GM12878 (cell line): ENCODE measurements around the gene ENDOD1. TPM values are rescaled to one million over a fixed set of nuclear protein-coding genes. Genes with fewer than 3 reads are reported as not detected.

Experiments
- ATAC-seq: fragments of 200-7000 bp; cut with Tn5 transposase; 3 replicates; pipeline ENCODE4 v1.9.1; 2020; ENCODE audit warnings: mild to moderate bottlenecking, moderate library complexity
- BruUV-seq: library from RNA; stranded (reverse); fragments of 400-500 nt; replicated peaks from 2 replicates; lab custom pipeline; 2021; lab: Mats Ljungman, UMichigan
- CTCF ChIA-PET: fragments of 300-600 bp; sonication (Branson Sonifier 250); formaldehyde crosslinking; extraction: SDS; loops from one replicate; lab custom pipeline; 2021; ENCODE audit warnings: inconsistent platforms; lab: Yijun Ruan, JAX
- POLR2A ChIA-PET: fragments of 350-600 bp; formaldehyde crosslinking; extraction: SDS; loops from one replicate; lab custom pipeline; 2021; ENCODE audit warnings: inconsistent platforms; lab: Charles Lee
- RAD21 ChIA-PET: fragments of 300-600 bp; sonication (Branson Sonifier 250); formaldehyde crosslinking; loops from one replicate; lab custom pipeline; 2023; ENCODE audit warnings: antibody characterized with exemption; ENCODE audit not compliant: unreplicated experiment; lab: Charles Lee
- SMC1A ChIA-PET: fragments of 300-600 bp; sonication (Branson Sonifier 250); formaldehyde crosslinking; loops from one replicate; lab custom pipeline; 2023; ENCODE audit not compliant: unreplicated experiment, uncharacterized antibody; lab: Charles Lee
- DNase-seq: peaks from one replicate; pipeline ENCODE4 v3.0.0-alpha.2; 2011; ENCODE audit warnings: low read depth, low spot score
- FAIRE-seq: peaks from 3 replicates; lab custom pipeline; 2011; peaks lifted over from hg19 to GRCh38; lab: Jason Lieb, UNC
- H2AFZ ChIP-seq: 2 replicates; pipeline ENCODE4 v1.6.0; 2011; ENCODE audit warnings: low read depth, low read length, control low read depth; ENCODE audit not compliant: control insufficient read depth
- H3K27ac ChIP-seq: 2 replicates; pipeline ENCODE4 v1.5.1; 2011; ENCODE audit warnings: control low read depth; ENCODE audit not compliant: control insufficient read depth, insufficient read depth
- H3K27me3 ChIP-seq, 2 experiments: replicated peaks in 1 of 2; 2 replicates each; pipeline versions ENCODE4 v1.6.0 to v1.6.1; 2011; ENCODE audit warnings: low read length in 1 of 2; ENCODE audit not compliant: control insufficient read depth in 2 of 2, insufficient read depth in 2 of 2
- H3K36me3 ChIP-seq, 2 experiments: 2 replicates each; pipeline ENCODE4 v1.5.1; 2011; ENCODE audit warnings: low read length in 1 of 2; ENCODE audit not compliant: control insufficient read depth in 2 of 2, insufficient read depth in 2 of 2
- H3K4me1 ChIP-seq: 2 replicates; pipeline ENCODE4 v1.6.1; 2011; ENCODE audit warnings: mild to moderate bottlenecking, low read length, moderate library complexity, mixed read lengths; ENCODE audit not compliant: control insufficient read depth, insufficient read depth
- H3K4me2 ChIP-seq: 2 replicates; pipeline ENCODE4 v1.6.0; 2011; ENCODE audit warnings: control low read depth; ENCODE audit not compliant: control insufficient read depth, insufficient read depth
- H3K4me3 ChIP-seq: fragments of 200-600 bp; sonication (generic); 2 replicates; pipeline ENCODE4 v1.5.1; 2016
- H3K79me2 ChIP-seq: 2 replicates; pipeline ENCODE4 v1.6.0; 2011; ENCODE audit warnings: low read length; ENCODE audit not compliant: control insufficient read depth, insufficient read depth
- H3K9ac ChIP-seq: 2 replicates; pipeline ENCODE4 v1.8.0; 2011; ENCODE audit warnings: low read length, control low read depth, mixed read lengths; ENCODE audit not compliant: control insufficient read depth, insufficient read depth
- H3K9me3 ChIP-seq: replicated peaks from 3 replicates; pipeline ENCODE4 v1.5.1; 2011; ENCODE audit warnings: mild to moderate bottlenecking, low read length; ENCODE audit not compliant: control insufficient read depth, insufficient read depth
- H4K20me1 ChIP-seq: 2 replicates; pipeline ENCODE4 v1.6.0; 2011; ENCODE audit not compliant: control insufficient read depth, insufficient read depth
- HDAC2 ChIP-seq: fragments of 200-600 bp; sonication (generic); IDR thresholded peaks from 2 replicates; pipeline ENCODE4 v1.6.1; 2017
- NBN ChIP-seq: fragments of 450-650 bp; IDR thresholded peaks from 2 replicates; pipeline ENCODE4 v1.6.1; 2016
- RFX5 ChIP-seq: IDR thresholded peaks from 2 replicates; pipeline ENCODE4 v1.6.1; 2011; ENCODE audit warnings: low read depth, low read length, improper control_type of control experiment
- SP1 ChIP-seq: IDR thresholded peaks from one replicate; pipeline ENCODE4 v1.6.1; 2011; ENCODE audit warnings: low read depth, low read length
- SREBF1 ChIP-seq: IDR thresholded peaks from 2 replicates; pipeline ENCODE4 v1.6.1; 2012; ENCODE audit warnings: mild to moderate bottlenecking, low read length
- WGBS: methylation state at CpG from one replicate; pipeline ENCODE4 v1.1.6; 2016; ENCODE audit warnings: low lambda C conversion rate; ENCODE audit not compliant: insufficient replicate concordance, insufficient coverage; ENCODE audit errors: missing lambda C conversion rate; 5-methylcytosine and 5-hydroxymethylcytosine counted together
- in situ Hi-C: fragments of 300-500 bp; cut with MboI; formaldehyde crosslinking; loops from 9 replicates; pipeline ENCODE4 v1.14.3; 2018; ENCODE audit warnings: mixed read lengths
- intact Hi-C: fragments of 100-400 bp; cut with micrococcal nuclease; formaldehyde crosslinking; loops from one replicate; pipeline ENCODE4 v1.14.2; 2022; ENCODE audit not compliant: unreplicated experiment
- polyA plus RNA-seq, 11 experiments: library from polyadenylated mRNA; depleted of rRNA in 4 of 11; unstranded in 6 of 11; stranded (reverse) in 5 of 11; fragments of >200 nt; fragmentation: Nextera tagmentation in 4 of 11; fragmentation: Illumina TruSeq in 1 of 11; extraction: Ambion mirVana in 4 of 11; extraction: Trizol in 1 of 11; gene quantifications; 1 replicate in 1 of 11; 2 replicates in 10 of 11; pipeline versions ENCODE4 v1.2.1 to v1.2.3, GENCODE V29; 2011 to 2016; ENCODE audit warnings: inconsistent platforms in 2 of 11, missing spikeins in 2 of 11, low read depth in 1 of 11
- total RNA-seq, 4 experiments: library from RNA; depleted of rRNA in 3 of 4; stranded (reverse); fragments of >200 nt in 3 of 4; fragmentation: Illumina TruSeq in 1 of 4; extraction: Trizol in 1 of 4; gene quantifications; 2 replicates each; pipeline versions ENCODE4 v1.2.1 to v1.2.3, GENCODE V29; 2013 to 2021
- TF ChIP-seq, protein P1 (sequence below): fragments of 150-350 bp; IDR thresholded peaks from 2 replicates; pipeline ENCODE4 v1.6.1; 2014; ENCODE audit warnings: mild to moderate bottlenecking, low read depth, low read length
- TF ChIP-seq, protein P2 (sequence below): IDR thresholded peaks from 2 replicates; pipeline ENCODE4 v1.6.1; 2011; ENCODE audit warnings: borderline replicate concordance, low read depth, mild to moderate bottlenecking, moderate library complexity, mixed read lengths, low read length; ENCODE audit not compliant: insufficient read depth; ENCODE audit errors: extremely low read length
- TF ChIP-seq, protein P3 (sequence below): fragments of 450-650 bp; IDR thresholded peaks from 2 replicates; pipeline ENCODE4 v1.6.1; 2018; ENCODE audit warnings: mild to moderate bottlenecking, low read depth, moderate library complexity; ENCODE audit not compliant: partially characterized antibody
- TF ChIP-seq, protein P4 (sequence below): IDR thresholded peaks from 2 replicates; pipeline ENCODE4 v1.6.1; 2012; ENCODE audit warnings: low read length, inconsistent platforms

ENDOD1 gene
- total and polyA plus RNA-seq, 10 of the 15 experiments (the other 5 are each of a cell fraction or from before 2014, with no cell fraction given): 6.0 to 30.0 (median 12.1) TPM

DNA sequence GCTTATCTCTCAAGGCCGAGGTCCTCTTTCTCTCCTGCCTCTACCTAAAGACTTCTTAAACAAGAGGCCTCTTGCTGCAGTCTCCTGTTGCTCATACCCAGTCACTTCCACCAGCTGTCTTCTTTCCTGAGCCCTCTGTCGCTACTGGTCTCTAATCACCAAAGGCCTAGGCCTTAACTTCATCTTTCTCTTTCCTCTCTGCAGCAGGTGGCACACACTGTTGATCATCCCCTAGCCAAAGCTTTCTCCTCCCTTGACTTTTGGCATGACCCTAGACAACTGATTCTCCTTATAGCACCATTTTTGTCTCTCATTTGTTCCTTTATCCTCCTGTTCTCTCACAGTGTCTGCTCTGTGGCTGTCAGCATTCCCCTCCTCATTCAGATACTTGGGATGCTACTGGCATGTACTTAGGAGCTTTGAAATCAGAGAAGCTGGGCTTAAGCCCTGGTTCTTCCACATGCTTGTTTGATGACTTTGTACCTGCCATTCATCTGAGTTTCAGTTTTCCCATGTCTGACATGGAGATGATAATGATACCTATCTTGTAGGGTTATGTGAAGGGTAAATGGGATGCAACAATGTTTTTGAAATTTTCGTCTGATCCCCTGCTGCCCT is 22.4 kb downstream of the ENDOD1 start:
- H3K4me3 ChIP-seq: no peak overlapping the region
- ChIA-PET SMC1A (interaction anchor here (0.6 to 1.4 kb wide), 5 partner anchors 9 to 49 kb away, joined by 3 read pairs; partner anchors contain the start of gene ENDOD1), POLR2A (no interaction called here), CTCF (interaction anchor here (0.5 to 1.5 kb wide), 2 partner anchors 25 to 659 kb away, joined by 3 to 4 read pairs; no protein-coding TSS in a partner anchor), RAD21 (no interaction called here)
- no peak overlapping the region for H3K4me2 ChIP-seq
- DNase-seq: no peak
- in situ Hi-C loops: no loop called here
- WGBS: 91% methylated on average over 3 of the region's 3 CpGs
- no peaks in the 10 kb centered on the region for H3K4me1 ChIP-seq
- H4K20me1 ChIP-seq: no peaks in the 10 kb centered on the region
- H3K9me3 ChIP-seq: no peaks in the 10 kb centered on the region
- no peak for ATAC-seq
- no peak overlapping the region for H3K9ac ChIP-seq
- no TSS peak for BruUV-seq
- TF ChIP-seq, protein P1, sequence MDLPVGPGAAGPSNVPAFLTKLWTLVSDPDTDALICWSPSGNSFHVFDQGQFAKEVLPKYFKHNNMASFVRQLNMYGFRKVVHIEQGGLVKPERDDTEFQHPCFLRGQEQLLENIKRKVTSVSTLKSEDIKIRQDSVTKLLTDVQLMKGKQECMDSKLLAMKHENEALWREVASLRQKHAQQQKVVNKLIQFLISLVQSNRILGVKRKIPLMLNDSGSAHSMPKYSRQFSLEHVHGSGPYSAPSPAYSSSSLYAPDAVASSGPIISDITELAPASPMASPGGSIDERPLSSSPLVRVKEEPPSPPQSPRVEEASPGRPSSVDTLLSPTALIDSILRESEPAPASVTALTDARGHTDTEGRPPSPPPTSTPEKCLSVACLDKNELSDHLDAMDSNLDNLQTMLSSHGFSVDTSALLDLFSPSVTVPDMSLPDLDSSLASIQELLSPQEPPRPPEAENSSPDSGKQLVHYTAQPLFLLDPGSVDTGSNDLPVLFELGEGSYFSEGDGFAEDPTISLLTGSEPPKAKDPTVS: no peak
- TF ChIP-seq SP1: no peak
- FAIRE-seq: no peak
- H3K79me2 ChIP-seq: no peaks in the 10 kb centered on the region
- no peaks in the 10 kb centered on the region for H3K27me3 ChIP-seq
- H3K36me3 ChIP-seq: peaks cover 0 to 4% of the 10 kb centered on the region in 2 experiments; a peak in 2 of 4 replicates
- intact Hi-C loops: no loop called here
- no peak overlapping the region for H3K27ac ChIP-seq
- H2AFZ ChIP-seq: no peak overlapping the region

DNA sequence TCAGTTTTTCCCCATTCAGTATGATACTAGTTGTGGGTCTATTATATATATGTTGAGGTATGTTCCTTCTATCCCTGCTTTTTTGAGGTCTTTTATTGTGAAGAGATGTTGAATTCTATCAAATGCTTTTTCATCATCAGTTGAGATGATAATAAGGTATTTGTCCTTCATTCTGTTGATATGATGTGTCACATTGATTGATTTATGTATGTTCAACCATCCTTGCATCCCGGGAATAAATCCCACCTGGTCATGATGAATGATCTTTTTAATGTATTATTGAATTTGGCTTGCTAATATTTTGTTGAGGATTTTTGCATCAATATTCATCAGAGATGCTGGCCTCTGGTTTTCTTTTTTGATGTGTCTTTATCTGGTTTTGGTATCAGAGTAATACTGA is 26.0 kb downstream of the ENDOD1 start:
- SMC1A ChIA-PET: interaction anchor here (1.3 kb wide), 1 partner anchor 18 kb away, joined by 4 read pairs; no protein-coding TSS in a partner anchor
- POLR2A ChIA-PET: interaction anchor here (0.6 kb wide), 1 partner anchor 51 kb away, joined by 3 read pairs; no protein-coding TSS in a partner anchor
- Histone ChIP-seq H3K27ac (no peak overlapping the region), H3K9me3 (no peaks in the 10 kb centered on the region), H3K79me2 (no peaks in the 10 kb centered on the region), H3K4me3 (no peak overlapping the region), H3K36me3 (no peaks in the 10 kb centered on the region), H2AFZ (no peak overlapping the region), H4K20me1 (no peaks in the 10 kb centered on the region), H3K9ac (no peak overlapping the region), H3K4me1 (no peaks in the 10 kb centered on the region), H3K4me2 (no peak overlapping the region), H3K27me3 (no peaks in the 10 kb centered on the region)
- FAIRE-seq (no peak), ATAC-seq (no peak), DNase-seq (no peak)
- in situ Hi-C loops (no loop called here), intact Hi-C loops (no loop called here)
- BruUV-seq: no TSS peak
- 89% methylated on average over 1 of the region's 1 CpG for WGBS
- CTCF ChIA-PET: interaction anchor here (0.7 kb wide), 1 partner anchor 12 kb away, joined by 4 read pairs; no protein-coding TSS in a partner anchor
- RAD21 ChIA-PET: no interaction called here
- TF ChIP-seq, protein P2, sequence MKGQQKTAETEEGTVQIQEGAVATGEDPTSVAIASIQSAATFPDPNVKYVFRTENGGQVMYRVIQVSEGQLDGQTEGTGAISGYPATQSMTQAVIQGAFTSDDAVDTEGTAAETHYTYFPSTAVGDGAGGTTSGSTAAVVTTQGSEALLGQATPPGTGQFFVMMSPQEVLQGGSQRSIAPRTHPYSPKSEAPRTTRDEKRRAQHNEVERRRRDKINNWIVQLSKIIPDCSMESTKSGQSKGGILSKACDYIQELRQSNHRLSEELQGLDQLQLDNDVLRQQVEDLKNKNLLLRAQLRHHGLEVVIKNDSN: no peak
- TF ChIP-seq HDAC2: no peak
- TF ChIP-seq SREBF1: no peak
- TF ChIP-seq, protein P3, sequence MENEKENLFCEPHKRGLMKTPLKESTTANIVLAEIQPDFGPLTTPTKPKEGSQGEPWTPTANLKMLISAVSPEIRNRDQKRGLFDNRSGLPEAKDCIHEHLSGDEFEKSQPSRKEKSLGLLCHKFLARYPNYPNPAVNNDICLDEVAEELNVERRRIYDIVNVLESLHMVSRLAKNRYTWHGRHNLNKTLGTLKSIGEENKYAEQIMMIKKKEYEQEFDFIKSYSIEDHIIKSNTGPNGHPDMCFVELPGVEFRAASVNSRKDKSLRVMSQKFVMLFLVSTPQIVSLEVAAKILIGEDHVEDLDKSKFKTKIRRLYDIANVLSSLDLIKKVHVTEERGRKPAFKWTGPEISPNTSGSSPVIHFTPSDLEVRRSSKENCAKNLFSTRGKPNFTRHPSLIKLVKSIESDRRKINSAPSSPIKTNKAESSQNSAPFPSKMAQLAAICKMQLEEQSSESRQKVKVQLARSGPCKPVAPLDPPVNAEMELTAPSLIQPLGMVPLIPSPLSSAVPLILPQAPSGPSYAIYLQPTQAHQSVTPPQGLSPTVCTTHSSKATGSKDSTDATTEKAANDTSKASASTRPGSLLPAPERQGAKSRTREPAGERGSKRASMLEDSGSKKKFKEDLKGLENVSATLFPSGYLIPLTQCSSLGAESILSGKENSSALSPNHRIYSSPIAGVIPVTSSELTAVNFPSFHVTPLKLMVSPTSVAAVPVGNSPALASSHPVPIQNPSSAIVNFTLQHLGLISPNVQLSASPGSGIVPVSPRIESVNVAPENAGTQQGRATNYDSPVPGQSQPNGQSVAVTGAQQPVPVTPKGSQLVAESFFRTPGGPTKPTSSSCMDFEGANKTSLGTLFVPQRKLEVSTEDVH: no peak
- TF ChIP-seq RFX5: no peak
- TF ChIP-seq, protein P4, sequence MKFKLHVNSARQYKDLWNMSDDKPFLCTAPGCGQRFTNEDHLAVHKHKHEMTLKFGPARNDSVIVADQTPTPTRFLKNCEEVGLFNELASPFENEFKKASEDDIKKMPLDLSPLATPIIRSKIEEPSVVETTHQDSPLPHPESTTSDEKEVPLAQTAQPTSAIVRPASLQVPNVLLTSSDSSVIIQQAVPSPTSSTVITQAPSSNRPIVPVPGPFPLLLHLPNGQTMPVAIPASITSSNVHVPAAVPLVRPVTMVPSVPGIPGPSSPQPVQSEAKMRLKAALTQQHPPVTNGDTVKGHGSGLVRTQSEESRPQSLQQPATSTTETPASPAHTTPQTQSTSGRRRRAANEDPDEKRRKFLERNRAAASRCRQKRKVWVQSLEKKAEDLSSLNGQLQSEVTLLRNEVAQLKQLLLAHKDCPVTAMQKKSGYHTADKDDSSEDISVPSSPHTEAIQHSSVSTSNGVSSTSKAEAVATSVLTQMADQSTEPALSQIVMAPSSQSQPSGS: no peak
- TF ChIP-seq NBN: no peak
